H1 (cell line): ENCODE results near the gene INPP5F. TPM values are rescaled to one million over a fixed set of nuclear protein-coding genes. Genes with fewer than 3 reads are reported as not detected.

Experiments
- CTCF ChIA-PET: fragments of 300-600 bp; sonication (Branson Sonifier 250); formaldehyde crosslinking; loops from one replicate; lab custom pipeline; 2021; ENCODE audit not compliant: partially characterized antibody; lab: Charles Lee
- POLR2A ChIA-PET: fragments of 300-600 bp; sonication (Branson Sonifier 250); formaldehyde crosslinking; loops from one replicate; lab custom pipeline; 2021; ENCODE audit warnings: inconsistent platforms; ENCODE audit not compliant: partially characterized antibody; lab: Charles Lee
- DNase-seq, 2 experiments: peaks; one replicate each; pipeline versions ENCODE4 v3.0.0 to v3.0.0-alpha.2; 2010 to 2022; ENCODE audit warnings: low spot score in 2 of 2, low read depth in 1 of 2, mixed read lengths in 1 of 2
- FAIRE-seq: peaks from 2 replicates; lab custom pipeline; 2011; peaks lifted over from hg19 to GRCh38; lab: Jason Lieb, UNC
- H2AFZ ChIP-seq: 2 replicates; pipeline ENCODE4 v1.8.1; 2012; ENCODE audit warnings: low read length, inconsistent platforms
- H2AK5ac ChIP-seq: 2 replicates; pipeline ENCODE4 v1.6.1; 2013; ENCODE audit warnings: low read depth, low read length
- H2BK120ac ChIP-seq: replicated peaks from 2 replicates; pipeline ENCODE3; 2013; ENCODE audit warnings: low read depth, low read length, inconsistent platforms
- H2BK12ac ChIP-seq: 2 replicates; pipeline ENCODE4 v1.6.1; 2013; ENCODE audit warnings: low read depth, low read length
- H2BK15ac ChIP-seq: 2 replicates; pipeline ENCODE4 v1.6.1; 2013; ENCODE audit warnings: low read length
- H2BK20ac ChIP-seq: 2 replicates; pipeline ENCODE4 v1.6.1; 2013; ENCODE audit warnings: low read length
- H2BK5ac ChIP-seq: 2 replicates; pipeline ENCODE4 v1.6.1; 2013; ENCODE audit warnings: low read depth, low read length
- H3K14ac ChIP-seq: 2 replicates; pipeline ENCODE4 v1.6.1; 2013; ENCODE audit warnings: inconsistent platforms; ENCODE audit not compliant: insufficient read length
- H3K18ac ChIP-seq: 2 replicates; pipeline ENCODE4 v1.6.1; 2013; ENCODE audit warnings: low read length; ENCODE audit errors: extremely low read depth
- H3K23ac ChIP-seq: 2 replicates; pipeline ENCODE4 v1.6.1; 2013; ENCODE audit warnings: inconsistent platforms; ENCODE audit not compliant: insufficient read length
- H3K23me2 ChIP-seq: 2 replicates; pipeline ENCODE4 v1.6.1; 2013; ENCODE audit warnings: low read depth, low read length
- H3K27ac ChIP-seq: 2 replicates; pipeline ENCODE4 v1.6.1; 2011; ENCODE audit warnings: low read depth, low read length, inconsistent platforms
- H3K27me3 ChIP-seq, 4 experiments: replicated peaks in 1 of 4; 1 replicate in 1 of 4; 2 replicates in 3 of 4; pipeline versions ENCODE4 v1.6.1 to v1.8.1; 2011 to 2013; ENCODE audit warnings: low read length in 3 of 4, mild to moderate bottlenecking in 3 of 4, inconsistent platforms in 2 of 4, mixed read lengths in 2 of 4, moderate library complexity in 1 of 4; ENCODE audit not compliant: control insufficient read depth in 3 of 4, insufficient read depth in 3 of 4; ENCODE audit errors: extremely low read depth in 1 of 4
- H3K36me3 ChIP-seq, 4 experiments: 2 replicates each; pipeline versions ENCODE4 v1.6.1 to v1.8.1; 2011 to 2013; ENCODE audit warnings: mild to moderate bottlenecking in 4 of 4, low read length in 3 of 4, moderate library complexity in 2 of 4, control low read depth in 1 of 4, inconsistent platforms in 1 of 4; ENCODE audit not compliant: insufficient read depth in 4 of 4, control insufficient read depth in 2 of 4
- H3K4ac ChIP-seq: replicated peaks from 2 replicates; pipeline ENCODE3; 2013; ENCODE audit warnings: low read length, low read depth, mixed read lengths, inconsistent platforms; ENCODE audit not compliant: insufficient read length
- H3K4me1 ChIP-seq, 4 experiments: replicated peaks in 1 of 4; 1 replicate in 1 of 4; 2 replicates in 3 of 4; pipeline versions ENCODE4 v1.6.1 to v1.8.1; 2011 to 2013; ENCODE audit warnings: low read length in 3 of 4, inconsistent platforms in 2 of 4, mixed read lengths in 1 of 4; ENCODE audit not compliant: insufficient read depth in 4 of 4, control insufficient read depth in 3 of 4
- H3K4me2 ChIP-seq, 2 experiments: 2 replicates each; pipeline versions ENCODE4 v1.6.1 to v1.8.1; 2011 to 2013; ENCODE audit warnings: low read depth in 2 of 2, low read length in 2 of 2, control low read depth in 1 of 2, inconsistent platforms in 1 of 2, mild to moderate bottlenecking in 1 of 2; ENCODE audit not compliant: insufficient read depth in 1 of 2
- H3K4me3 ChIP-seq, 4 experiments: fragments of 200-600, 300-600 bp in 1 of 4; sonication (generic), shearing (Covaris generic), sonication (Bioruptor Twin) in 1 of 4; 2 replicates each; pipeline versions ENCODE4 v1.5.1 to v1.8.1; 2011 to 2016; ENCODE audit warnings: low read length in 4 of 4, low read depth in 3 of 4, control low read depth in 2 of 4, inconsistent platforms in 2 of 4, mild to moderate bottlenecking in 2 of 4, mixed read lengths in 1 of 4, moderate library complexity in 1 of 4; ENCODE audit not compliant: insufficient read depth in 2 of 4; ENCODE audit errors: extremely low read depth in 1 of 4
- H3K56ac ChIP-seq: replicated peaks from 2 replicates; pipeline ENCODE3; 2013; ENCODE audit warnings: low read depth, mild to moderate bottlenecking, mixed read lengths, low read length, inconsistent platforms; ENCODE audit not compliant: insufficient read length
- H3K79me1 ChIP-seq: 2 replicates; pipeline ENCODE4 v1.6.1; 2013; ENCODE audit warnings: low read depth, low read length, control low read depth
- H3K79me2 ChIP-seq, 2 experiments: 2 replicates each; pipeline versions ENCODE4 v1.6.1 to v1.8.1; 2012 to 2013; ENCODE audit warnings: low read length in 2 of 2, mild to moderate bottlenecking in 2 of 2, inconsistent platforms in 1 of 2; ENCODE audit not compliant: insufficient read depth in 2 of 2, control insufficient read depth in 1 of 2
- H3K9ac ChIP-seq, 4 experiments: replicated peaks in 1 of 4; 1 replicate in 1 of 4; 2 replicates in 3 of 4; pipeline versions ENCODE4 v1.6.1 to v1.8.1; 2011 to 2013; ENCODE audit warnings: low read depth in 3 of 4, low read length in 3 of 4, control low read depth in 2 of 4, mild to moderate bottlenecking in 2 of 4, moderate library complexity in 2 of 4, inconsistent platforms in 1 of 4; ENCODE audit errors: extremely low read depth in 1 of 4
- H3K9me3 ChIP-seq, 2 experiments: 2 replicates each; pipeline versions ENCODE4 v1.6.1 to v1.8.1; 2012 to 2013; ENCODE audit warnings: mild to moderate bottlenecking in 2 of 2, moderate library complexity in 2 of 2, control low read depth in 1 of 2, inconsistent platforms in 1 of 2, low read depth in 1 of 2, low read length in 1 of 2, mixed read lengths in 1 of 2; ENCODE audit not compliant: insufficient read depth in 2 of 2
- H4K20me1 ChIP-seq, 2 experiments: replicated peaks in 1 of 2; 2 replicates each; pipeline versions ENCODE3 to v1.8.1; 2011 to 2013; ENCODE audit warnings: inconsistent platforms in 2 of 2, low read length in 2 of 2, mild to moderate bottlenecking in 1 of 2; ENCODE audit not compliant: insufficient read depth in 2 of 2, control insufficient read depth in 1 of 2
- H4K5ac ChIP-seq: 2 replicates; pipeline ENCODE4 v1.6.1; 2013; ENCODE audit warnings: low read length, low read depth, mixed read lengths, inconsistent platforms; ENCODE audit not compliant: insufficient read length
- H4K8ac ChIP-seq: 2 replicates; pipeline ENCODE4 v1.8.0; 2013; ENCODE audit warnings: mild to moderate bottlenecking, moderate library complexity, low read length, inconsistent platforms; ENCODE audit not compliant: insufficient read depth; ENCODE audit errors: extremely low read depth
- H4K91ac ChIP-seq: replicated peaks from 2 replicates; pipeline ENCODE3; 2013; ENCODE audit warnings: low read length, mixed read lengths, inconsistent platforms; ENCODE audit not compliant: insufficient read length
- CBX5 ChIP-seq: fragments of 300-800, 300-1000 bp; sonication (generic); IDR thresholded peaks from 2 replicates; pipeline ENCODE4 v1.7.1; 2016; ENCODE audit warnings: antibody characterized with exemption, low read length, low read depth
- CEBPB ChIP-seq: IDR thresholded peaks from 2 replicates; pipeline ENCODE4 v1.6.1; 2012; ENCODE audit warnings: low read depth, low read length
- HDAC6 ChIP-seq: IDR thresholded peaks from one replicate; pipeline ENCODE4 v1.7.1; 2012; ENCODE audit warnings: low read depth, mild to moderate bottlenecking, inconsistent platforms, low read length, moderate library complexity
- PHF8 ChIP-seq: fragments of 200-600 bp; sonication (generic); conservative IDR thresholded peaks from 2 replicates; pipeline ENCODE4 v1.7.1; 2012; ENCODE audit warnings: low read depth, mild to moderate bottlenecking, inconsistent platforms, low read length, moderate library complexity
- POLR2AphosphoS5 ChIP-seq: IDR thresholded peaks from 2 replicates; pipeline ENCODE4 v1.6.1; 2011; ENCODE audit warnings: low read depth, low read length
- SIRT6 ChIP-seq: IDR thresholded peaks from one replicate; pipeline ENCODE4 v1.7.1; 2012; ENCODE audit warnings: low read length, inconsistent platforms
- WGBS, 2 experiments: shearing (Covaris generic) in 1 of 2; methylation state at CpG; one replicate each; pipeline versions ENCODE4 v1.1.6 to v1.1.7; 2013 to 2015; ENCODE audit warnings: low lambda C conversion rate in 2 of 2, mixed read lengths in 2 of 2, inconsistent platforms in 1 of 2, low coverage in 1 of 2, missing lambda C conversion rate in 1 of 2; ENCODE audit not compliant: insufficient replicate concordance in 2 of 2, insufficient coverage in 1 of 2, insufficient read length in 1 of 2; ENCODE audit errors: extremely low coverage in 1 of 2, missing lambda C conversion rate in 1 of 2; 5-methylcytosine and 5-hydroxymethylcytosine counted together
- polyA plus RNA-seq, 7 experiments: library from polyadenylated mRNA; depleted of rRNA in 3 of 7; stranded (reverse) in 5 of 7; unstranded in 2 of 7; fragments of >200 nt in 5 of 7; fragments of 200-250 nt in 2 of 7; gene quantifications; 1 replicate in 5 of 7; 2 replicates in 1 of 7; 4 replicates in 1 of 7; pipeline versions ENCODE4 v1.2.1 to v1.2.3, GENCODE V29; 2011 to 2013; ENCODE audit warnings: missing spikeins in 2 of 7, mixed read lengths in 2 of 7
- total RNA-seq: library from RNA; stranded (reverse); fragmentation: NEBNext Ultra II Directional; extraction: Animal tissue kit (Norgen Biotek cat#: 25700); gene quantifications from 2 replicates; pipeline ENCODE4 v1.2.1, GENCODE V29; 2021

Gene INPP5F
- total and polyA plus RNA-seq, 2 of the 8 experiments (the other 6 are each of a cell fraction or from before 2014, with no cell fraction given), result 50.1 to 101 TPM

- H3K4me3 ChIP-seq, result no peak overlapping the region
- H3K4me1 ChIP-seq, result no peaks in the 10 kb centered on the region
- H2AK5ac ChIP-seq, result no peak overlapping the region
- no peak overlapping the region for H3K14ac ChIP-seq
- no peak overlapping the region for H3K23ac ChIP-seq
- no peak overlapping the region for H4K5ac ChIP-seq
- no peak overlapping the region for H3K56ac ChIP-seq
- no peak overlapping the region for H4K91ac ChIP-seq
- WGBS, 2 experiments, result 88% methylated on average over 4 of the region's 6 CpGs; no CpG with 5 or more reads in 1 of the 2 experiments
- ChIA-PET CTCF (interaction anchor here (1.4 kb wide), 1 partner anchor 45 kb away, joined by 5 read pairs; no protein-coding TSS in a partner anchor), POLR2A (interaction anchor here (0.9 kb wide), 1 partner anchor 22 kb away, joined by 3 read pairs; no protein-coding TSS in a partner anchor)
- H3K79me1 ChIP-seq, result no peaks in the 10 kb centered on the region
- no peak overlapping the region for H3K9ac ChIP-seq
- H3K36me3 ChIP-seq, result peaks cover 0 to 3% (median under 1%) of the 10 kb centered on the region in 4 experiments; a peak in 1 of 8 replicates
- H2BK5ac ChIP-seq, result no peak overlapping the region
- H3K4ac ChIP-seq, result no peak overlapping the region
- DNase-seq, result no peak
- no peak for FAIRE-seq
- no peaks in the 10 kb centered on the region for H4K20me1 ChIP-seq
- no peak overlapping the region for H2BK120ac ChIP-seq
- no peak overlapping the region for H3K27ac ChIP-seq
- no peak overlapping the region for H3K4me2 ChIP-seq
- H3K23me2 ChIP-seq, result no peaks in the 10 kb centered on the region
- no peak overlapping the region for H2AFZ ChIP-seq
- H3K18ac ChIP-seq, result no peak overlapping the region
- H3K27me3 ChIP-seq, result no peaks in the 10 kb centered on the region
- H2BK15ac ChIP-seq, result no peak overlapping the region
- no peak overlapping the region for H4K8ac ChIP-seq
- H3K9me3 ChIP-seq, result no peaks in the 10 kb centered on the region; a peak in 1 of 4 replicates
- H2BK12ac ChIP-seq, result no peak overlapping the region
- H3K79me2 ChIP-seq, result no peaks in the 10 kb centered on the region
- H2BK20ac ChIP-seq, result no peak overlapping the region
- TF ChIP-seq CEBPB (no peak), SIRT6 (no peak), HDAC6 (no peak), PHF8 (no peak), CBX5 (no peak), POLR2AphosphoS5 (no peak)
Observed at GRCh38 chr10:119796039-119796438, 70.2 kb downstream of the INPP5F start.
